SW 1271 (cell line): ENCODE results near the gene XXYLT1.
"Not testable (repeated sequence)": the region's sequence is repeated elsewhere in the genome, so short reads cannot be mapped to it uniquely, and the experiment has no call there.

ENCODE experiments used
- DNase-seq, 2 experiments: peaks; one replicate each; lab custom pipeline; 2025; lab: John Stamatoyannopoulos, UW

XXYLT1 gene

DNA sequence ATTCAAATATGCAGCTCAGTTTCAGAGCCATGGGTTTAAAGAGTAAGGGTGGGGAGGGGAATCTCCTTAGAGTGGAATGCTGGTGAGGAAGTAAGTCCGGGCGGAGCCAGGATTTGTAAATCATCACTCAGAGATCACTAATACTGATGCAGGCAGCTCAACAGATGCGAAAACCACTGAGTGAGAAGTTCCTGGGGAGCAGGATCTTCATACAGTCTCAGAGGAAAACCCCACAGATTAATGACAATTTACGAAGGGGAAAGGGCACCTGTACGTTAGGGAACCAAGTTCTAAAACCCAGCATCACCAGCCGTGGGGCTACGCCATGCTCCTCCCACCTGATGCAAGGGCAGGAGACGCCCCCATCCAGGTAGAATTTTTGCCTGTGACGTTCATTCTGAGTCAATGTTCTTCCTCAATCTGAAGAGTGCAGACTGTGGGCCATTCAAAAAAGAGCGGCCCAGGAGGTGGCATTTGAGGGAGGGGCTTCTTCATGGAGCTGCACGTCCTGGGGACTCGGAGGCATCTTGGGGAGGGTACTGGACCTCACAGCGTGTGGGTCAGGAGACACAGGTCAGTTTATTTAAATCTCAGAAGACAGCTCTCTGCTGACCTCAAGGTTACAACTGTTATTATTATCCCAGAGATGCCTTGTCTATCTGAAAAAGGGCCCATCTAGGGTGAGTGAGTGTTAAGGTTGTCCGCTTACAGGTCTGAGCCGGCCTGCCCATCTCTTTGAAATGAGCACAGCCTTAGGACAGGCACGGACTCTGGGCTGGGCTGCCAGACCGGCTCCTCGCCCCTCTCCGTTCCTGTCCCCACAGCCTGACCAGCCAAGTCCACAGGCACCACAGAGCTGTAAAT is 228.0 kb downstream of the XXYLT1 start:
- DNase-seq: no peak

DNA sequence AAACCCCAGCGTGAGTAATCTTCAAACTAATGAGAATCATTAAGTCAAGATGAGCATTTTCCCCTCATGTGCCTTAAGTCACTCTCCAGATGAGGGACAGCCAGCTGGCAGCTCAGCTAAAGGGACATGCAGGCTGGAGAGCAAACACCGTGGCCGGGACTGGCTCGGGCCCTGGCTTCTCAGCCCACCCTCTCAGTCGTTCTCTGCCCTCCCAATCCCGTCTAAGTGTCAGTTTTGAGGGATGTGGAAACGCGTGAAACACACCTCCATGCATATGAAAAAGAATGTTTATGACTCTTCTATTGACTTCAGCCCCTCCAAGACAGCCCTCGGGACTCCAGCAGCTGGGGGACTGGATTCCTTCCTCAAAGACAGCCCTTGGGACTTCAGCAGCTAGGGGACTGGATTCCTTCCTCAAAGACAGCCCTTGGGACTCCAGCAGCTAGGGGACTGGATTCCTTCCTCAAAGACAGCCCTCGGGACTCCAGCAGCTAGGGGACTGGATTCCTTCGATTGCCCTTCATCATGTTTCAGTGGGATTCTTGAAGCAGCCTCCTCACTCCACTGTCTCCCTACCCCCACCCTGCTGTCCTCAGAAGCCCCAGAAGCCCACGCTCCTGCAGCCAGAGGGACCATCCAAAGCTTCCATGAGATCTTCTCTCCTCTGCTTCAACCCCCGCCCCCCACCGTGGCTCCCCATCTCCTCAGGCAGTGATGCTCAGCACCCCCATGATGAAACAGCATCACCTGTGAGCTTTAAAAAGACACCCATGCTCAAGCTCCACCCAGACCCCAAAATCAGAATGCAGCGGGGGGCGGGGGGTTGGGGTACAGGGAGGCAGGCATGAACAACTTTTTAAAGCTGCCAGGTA is 228.9 kb downstream of the XXYLT1 start:
- DNase-seq: no peak

DNA sequence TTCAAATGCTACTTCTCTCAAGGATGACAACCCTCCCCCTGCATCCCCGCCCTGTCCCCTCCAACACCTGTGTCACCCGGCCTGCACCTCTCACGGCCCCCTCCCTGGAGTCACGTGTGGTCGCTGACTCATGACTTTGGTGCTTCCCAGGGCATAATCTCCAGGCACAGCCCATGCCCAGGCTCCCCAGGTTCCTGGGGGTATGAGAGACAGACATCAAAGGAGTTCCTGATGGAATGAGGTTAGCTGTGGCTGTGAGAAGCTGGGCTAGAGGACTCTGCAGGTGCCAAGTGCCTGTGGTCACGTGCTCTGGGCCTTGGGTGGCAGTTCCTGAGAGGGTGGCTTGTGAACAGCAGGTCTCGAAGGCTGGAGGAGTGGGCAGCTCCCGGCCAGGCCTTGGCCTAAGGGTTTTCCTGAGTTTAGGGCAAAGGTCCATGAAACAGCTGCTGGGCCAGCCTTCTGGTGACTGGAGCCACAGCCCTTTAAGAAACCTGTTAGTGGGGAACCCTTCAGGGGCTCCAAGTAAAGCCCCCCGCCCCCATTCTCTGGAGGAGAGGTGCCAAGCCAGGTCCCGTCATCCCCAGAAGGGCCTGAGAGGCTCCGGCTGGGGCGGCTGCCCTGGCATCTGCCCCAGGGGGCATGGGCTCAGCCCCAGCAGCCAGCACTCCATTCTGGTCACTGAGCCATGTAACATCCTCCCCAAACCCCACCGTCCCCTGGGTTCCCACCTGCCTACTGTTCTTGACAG is 230.0 kb downstream of the XXYLT1 start:
- no peak for DNase-seq

DNA sequence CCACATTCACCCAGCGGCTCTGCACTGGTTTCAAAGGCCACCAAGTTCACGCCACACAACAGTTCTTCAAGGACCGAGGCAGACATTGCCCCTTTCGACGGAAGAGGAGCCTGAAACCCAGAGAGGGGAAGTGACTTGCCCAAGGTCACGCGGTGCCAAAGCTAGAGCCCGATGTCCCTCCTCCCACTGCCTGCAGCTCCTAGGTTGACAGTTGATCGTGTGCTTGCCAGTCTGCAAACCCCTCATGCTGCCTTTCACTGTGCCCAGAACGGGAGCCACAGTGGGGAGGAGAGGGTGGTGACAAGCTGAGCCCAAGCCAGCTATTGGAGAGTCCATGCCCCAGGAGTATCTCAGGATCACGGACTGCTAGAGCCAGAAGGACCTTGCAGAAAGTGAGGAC is 230.9 kb downstream of the XXYLT1 start:
- DNase-seq: no peak

DNA sequence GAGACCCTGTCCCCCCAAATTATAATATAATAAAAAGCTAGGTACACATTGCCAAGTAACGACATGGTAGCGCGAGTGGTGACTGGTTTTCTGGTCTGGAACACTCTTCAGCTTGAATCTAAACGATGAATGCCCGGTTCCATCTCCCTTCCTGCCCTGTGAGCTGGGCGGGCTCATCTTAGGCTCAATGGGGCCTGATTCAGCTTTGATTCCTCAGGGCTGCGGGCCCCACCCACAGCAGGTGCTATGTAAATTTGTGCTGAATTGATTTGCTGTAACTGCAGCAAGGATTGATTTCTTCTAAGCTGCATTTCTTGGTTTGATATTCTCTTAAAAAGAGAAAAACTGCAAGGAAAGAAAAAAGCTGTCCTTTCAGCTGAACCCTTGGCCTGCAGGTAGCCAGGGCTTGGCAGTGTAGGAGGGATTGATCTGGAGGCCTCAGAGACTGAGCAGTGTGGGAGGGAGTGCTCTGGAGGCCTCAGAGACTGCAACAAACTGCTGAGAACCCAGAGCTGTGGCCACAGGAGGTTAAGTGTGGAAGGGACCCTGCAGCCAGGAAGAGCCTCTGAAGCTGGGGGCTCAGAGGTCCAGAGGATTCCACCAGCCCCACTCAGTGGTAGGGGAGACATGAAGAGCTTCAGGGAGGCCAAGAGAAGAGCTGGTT is 231.6 kb downstream of the XXYLT1 start:
- no peak for DNase-seq

DNA sequence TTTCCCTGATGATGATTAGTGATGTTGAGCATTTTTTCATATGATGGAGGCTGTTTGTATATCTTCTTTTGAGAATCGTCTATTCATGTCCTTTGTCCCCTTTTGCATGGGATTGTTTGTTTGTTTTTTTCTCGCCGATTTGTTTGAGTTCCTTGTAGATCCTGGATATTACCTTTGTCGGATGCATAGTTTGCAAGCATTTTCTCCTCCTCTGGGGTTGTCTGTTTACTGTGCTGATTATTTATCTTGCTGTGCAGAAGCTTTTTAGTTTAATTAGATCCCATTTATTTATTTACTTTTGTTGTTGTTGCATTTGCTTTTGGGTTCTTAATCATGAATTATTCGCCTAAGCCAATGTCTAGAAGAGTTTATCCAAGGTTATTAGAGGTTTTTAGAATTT is 232.8 kb downstream of the XXYLT1 start:
- DNase-seq: no peak

DNA sequence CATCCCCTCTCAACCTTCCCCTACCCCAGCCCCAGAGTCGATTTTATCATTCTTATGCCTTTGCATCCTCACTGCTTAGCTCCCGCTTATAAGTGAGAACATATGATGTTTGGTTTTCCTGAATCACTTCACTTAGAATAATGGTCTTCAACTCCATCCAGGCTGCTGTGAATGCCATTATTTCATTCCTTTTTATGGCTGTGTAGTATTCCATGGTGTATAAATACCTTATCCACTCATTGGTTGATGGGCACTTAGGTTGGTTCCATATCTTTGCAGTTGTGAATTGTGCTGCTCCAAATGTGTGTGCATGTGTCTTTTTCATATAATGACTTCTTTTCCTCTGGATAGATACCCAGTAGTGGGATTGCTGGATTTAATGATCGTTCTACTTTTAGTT is 233.4 kb downstream of the XXYLT1 start:
- DNase-seq: not testable (repeated sequence)

DNA sequence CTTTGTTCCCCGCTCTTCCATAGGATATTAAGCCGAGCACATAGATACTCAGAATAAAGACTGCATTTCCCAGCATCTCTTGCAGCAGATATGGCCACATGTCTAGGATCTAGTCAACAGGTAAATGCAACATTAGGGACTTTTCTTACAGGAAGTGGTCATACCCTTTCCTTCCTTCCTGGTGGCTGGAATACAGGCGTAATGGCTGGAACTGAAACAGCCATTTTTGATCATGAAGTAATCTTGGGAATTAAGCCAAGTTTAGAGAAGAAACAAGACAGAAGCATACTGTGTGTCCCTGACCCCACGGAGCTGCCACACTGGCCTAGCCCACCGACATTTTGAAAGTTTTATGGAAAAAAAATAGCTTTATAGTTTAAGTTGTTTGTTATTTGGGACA is 234.0 kb downstream of the XXYLT1 start:
- DNase-seq: no peak

DNA sequence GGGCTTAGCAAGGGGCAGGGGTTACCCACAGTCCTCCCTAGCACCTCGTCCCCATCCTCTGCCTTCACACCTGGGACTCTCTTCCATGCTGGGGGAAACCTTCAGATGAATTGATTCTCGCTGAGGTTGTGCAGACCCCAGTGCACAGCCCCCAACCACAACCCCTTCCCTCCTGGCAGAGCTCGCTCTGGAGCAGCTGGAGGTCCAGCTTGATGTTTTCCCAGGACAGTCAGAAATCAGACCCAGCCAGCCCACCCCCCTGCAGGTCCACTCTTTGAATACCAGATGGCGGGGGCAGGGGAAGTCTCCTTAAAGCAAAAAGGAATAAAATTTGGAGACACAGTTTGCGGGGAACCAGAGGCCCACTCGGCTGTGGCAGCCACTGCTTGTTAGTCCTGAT is 234.4 kb downstream of the XXYLT1 start:
- DNase-seq: no peak

DNA sequence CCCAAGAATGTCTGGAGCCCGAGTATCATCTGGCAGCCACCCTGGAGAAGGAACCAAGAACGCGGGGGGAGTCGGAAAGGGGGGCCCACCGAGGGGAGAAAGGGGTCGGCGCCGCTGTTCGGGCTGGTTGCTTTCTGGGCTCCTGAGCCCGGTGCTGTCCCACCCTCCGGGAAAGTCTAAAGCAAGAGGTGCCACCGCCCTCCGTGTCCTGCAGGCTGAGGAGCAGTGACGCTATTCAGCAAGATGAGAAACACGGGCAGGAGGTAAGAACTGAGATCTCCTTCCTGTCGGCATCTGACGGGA is 234.8 kb downstream of the XXYLT1 start:
- no peak for DNase-seq

DNA sequence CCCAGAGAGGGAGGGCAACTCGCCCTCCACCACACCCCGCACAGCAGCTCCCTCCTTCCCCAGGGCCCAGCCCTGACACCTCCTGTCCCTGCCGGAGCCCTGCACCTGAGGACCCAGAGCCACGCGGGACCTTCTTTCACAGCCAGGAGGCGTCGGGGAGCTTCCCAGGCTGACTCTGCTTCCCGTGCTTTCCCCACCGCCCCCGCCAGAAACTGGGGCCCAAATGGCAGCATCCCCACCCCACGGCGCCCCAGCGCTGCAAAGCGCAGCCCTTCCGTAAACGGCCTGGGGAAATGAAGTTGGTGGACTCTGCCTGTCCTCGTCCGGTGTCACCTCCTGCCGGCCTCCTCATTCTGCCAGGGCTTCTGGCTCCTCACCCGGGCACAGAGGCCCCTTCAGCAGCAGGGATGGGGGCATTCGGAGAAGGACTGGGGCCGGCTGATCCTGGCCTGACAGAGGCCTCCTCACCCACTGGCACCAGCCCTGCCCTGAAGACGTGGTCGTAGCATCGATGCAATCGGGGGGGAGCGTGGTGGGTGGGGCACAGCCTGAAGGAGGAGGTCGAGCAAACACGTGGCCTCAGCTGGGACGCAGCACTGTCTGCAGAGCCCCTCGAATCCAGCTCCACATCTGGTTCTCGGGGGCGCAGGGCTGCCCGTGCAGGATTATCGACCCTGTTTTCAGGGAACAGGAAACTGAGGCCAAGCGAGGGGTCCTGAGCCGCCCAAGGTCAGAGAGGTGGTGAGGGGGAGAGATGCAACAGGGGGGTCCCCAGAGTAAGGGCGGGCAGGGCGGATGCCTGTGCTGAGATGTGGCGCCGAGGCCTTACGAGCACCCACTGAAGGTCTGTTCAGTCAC is 235.4 kb downstream of the XXYLT1 start:
- no peak for DNase-seq

DNA sequence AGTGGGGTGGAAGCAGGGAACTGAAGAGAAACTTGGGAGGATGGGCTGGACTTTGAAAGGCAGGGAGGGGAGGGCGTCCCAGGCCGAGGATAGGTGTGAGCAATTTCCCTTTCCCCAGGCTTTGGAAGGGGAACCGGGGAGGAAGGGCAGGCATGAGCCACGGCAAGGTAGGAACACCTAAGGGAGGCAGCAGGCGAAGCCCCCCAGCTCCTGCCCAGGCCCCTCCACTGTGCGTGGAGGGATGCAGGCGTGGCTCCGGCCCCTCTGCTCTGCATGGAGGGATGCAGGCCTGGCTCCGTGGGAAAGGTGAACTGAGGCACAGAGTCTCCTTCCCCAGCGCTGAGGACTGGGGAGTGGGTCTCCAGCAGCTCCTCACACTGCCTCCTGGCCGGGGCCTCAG is 236.4 kb downstream of the XXYLT1 start:
- DNase-seq: no peak

DNA sequence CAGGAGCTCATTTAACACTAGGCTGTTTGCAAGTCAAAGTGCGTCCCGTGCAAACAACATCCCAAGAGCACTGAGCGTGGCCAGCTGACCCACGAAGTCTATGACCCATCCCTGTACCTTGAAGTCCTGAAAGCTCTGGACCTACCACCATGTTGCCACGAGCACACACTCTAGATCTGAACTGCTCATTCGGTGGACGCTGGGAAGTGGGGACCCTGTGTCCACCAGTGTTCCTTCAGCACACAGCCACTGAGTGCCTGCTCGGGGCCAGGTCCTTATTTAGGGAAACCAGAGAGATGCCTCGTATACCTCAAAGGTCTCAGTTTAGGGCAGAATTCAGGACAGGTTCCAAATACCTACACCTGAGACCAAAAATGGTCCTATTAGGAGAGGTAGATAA is 236.9 kb downstream of the XXYLT1 start:
- DNase-seq: no peak

DNA sequence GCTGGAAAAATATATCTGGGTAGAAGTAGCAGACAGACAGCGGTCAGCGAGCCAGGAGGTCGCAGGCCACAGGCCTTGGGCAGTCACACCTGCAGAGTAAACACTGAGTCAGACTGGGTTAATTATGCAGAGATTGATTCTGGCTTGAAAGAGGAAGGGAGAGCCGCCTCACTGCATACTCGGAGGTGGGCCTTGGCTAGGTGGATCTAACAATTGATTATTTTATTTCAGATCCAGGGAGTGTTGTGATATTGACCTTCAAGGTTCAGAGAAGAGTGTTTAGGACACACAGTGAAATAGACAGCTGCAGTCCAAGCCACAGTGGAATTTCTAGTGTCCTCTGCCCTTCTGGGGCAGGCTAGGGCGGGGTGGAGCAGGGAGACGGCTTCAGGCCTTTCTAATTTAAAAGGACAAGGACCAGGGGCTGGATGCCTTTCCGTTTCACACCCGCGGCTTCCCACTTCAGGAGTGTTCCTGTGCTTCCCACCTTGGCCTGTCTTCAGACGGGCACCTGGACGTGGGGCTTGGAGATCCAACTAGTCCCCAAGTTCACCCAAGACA is 237.3 kb downstream of the XXYLT1 start:
- no peak for DNase-seq

DNA sequence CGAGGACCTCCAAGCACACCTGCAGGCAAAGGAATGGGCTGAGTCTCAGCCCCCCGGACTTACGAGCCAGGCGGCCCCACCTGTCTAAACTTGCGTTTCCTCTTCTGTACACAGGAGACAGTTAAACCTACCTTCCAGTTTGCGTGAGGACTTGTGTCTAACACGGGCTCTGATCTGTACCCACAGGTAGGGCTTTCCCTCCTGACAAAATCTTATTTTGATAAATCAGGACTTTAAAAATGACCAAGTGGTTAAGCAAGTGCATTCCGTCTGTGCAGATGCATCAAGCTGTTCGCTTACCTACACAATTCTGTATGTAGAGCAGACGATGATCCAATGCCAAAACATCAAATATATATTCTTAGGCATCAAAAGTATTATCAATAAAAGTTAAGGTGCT is 238.0 kb downstream of the XXYLT1 start:
- DNase-seq: no peak

DNA sequence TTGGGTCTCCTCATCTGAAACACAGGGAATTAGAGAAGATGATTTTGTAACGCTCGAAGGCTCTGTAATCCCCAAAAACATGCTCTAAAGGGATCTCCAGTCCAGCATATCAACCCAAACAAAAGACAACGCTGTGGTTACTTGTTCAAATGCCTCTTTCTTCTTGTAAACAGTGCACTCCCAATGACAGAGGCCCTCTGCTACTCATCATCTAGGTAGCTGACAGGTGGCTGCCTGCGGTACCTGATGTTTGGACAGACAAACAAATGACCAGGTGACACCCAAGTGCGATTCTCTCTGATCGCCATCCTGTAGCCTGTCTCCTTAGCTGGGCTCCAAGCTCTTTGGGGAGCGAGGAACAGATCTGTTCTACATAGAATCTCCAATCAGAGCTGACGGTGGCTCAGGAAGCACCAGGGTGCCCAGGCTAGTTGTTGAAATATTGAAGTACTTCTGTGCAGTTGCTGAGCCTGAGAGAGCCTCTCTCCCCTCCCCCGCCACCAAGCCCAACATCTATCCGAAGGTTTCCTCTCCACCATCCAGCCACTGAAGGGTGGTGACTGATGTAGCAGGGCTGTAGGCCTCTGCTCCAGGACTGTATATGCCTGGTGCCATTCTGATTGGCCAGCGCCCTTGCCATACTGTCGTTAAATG is 238.7 kb downstream of the XXYLT1 start:
- DNase-seq: no peak

DNA sequence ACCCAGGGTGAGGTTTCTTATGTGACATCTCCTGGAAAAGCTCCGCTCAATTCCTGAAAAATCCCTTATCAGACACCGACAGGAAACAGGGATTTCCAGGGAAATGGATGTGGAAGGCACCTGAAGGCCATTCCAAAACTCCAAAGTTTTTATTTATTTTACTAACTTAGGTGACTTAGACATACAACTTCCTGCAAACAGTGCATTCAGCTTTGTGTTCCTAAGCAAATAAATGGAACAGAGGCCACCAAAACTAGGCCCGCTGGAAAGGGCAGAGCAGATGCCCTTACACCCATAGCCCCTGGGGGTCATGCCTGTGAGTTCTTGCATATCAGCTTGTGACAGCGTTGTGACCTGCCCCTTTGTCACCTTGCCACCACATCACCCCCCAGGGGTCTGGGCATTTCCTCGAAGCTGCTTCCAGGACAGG is 239.4 kb downstream of the XXYLT1 start:
- no peak for DNase-seq

DNA sequence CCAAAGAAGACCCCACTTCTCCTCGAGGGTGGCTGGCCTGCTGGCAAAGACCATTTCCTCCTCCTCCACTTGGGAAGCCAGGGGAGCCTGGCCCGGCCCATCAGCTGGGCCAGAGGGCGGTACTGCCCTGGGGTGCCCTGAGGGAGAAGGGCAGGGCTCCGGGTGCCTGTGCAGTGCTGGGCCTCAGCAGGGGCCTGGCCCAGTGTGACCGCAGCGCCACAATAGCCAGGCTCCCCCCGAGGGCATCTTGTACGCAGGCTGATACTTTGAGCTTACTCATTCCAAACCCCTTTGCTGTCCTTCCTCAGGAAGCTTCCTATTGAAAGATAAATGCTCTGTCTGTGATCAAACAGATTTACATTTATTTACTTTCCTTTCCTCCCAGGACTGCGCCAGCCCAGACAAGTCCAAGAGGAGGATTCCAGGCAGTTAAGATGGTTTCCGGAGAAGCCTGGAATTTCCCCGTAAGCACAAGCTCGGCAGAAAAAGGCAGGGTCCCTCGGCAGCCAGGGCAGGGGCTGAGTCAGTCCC is 240.1 kb downstream of the XXYLT1 start:
- no peak for DNase-seq

DNA sequence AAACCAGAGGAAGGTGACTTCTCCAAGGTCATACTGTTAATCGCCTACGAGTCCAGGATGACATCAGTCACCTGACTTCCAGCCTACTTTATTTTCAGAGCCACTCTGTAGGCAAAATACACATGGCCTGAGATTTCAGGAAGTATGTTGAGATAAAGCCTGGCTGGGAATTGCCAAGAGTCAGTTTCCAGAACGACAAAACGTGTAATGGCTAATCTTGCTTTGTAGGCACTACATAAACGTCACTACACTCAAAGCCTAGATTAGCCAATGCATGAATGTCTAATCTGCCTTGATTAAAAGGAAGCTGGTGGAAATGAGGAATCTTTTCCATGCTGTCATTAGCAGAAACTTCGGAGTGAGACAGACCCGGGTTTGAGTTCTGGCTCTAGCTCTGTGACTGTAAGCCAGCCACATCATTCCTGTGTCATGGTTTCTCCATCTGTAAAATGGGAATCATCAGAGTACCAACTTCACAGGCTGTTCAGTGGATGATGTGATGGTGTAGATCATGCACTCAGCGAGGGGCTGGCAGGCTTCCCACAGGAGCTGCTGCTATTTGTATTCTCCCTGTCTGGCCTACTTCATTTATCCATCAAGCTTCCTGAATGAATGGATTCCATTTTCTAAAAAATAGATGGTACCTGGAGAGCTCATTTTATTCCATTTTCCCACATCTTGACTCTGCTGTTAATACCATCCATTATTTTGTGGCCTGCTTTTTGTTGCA is 241.9 kb downstream of the XXYLT1 start:
- no peak for DNase-seq

DNA sequence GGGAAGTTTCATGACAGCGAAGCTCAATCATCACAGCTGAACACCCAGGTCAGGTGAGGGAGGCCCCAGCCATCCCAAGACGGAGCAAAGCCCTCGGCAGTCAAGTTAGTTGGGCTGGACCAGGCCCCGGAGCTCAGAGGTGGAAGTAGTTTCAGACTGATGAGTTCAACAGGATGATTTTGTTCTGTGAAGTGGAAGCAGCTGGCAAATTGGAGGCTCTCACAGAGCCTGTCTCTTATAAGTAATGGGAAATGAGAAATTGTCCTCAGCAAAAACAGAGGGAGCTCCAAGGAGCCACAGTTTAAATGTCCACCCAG is 245.1 kb downstream of the XXYLT1 start:
- DNase-seq: no peak
